GM12864 (cell line): ENCODE data around the gene NUDT8.
A peak's percentile ranks its signal among the peaks of the same experiment; 100 is the strongest.

Source experiments
- DNase-seq: peaks from one replicate; pipeline ENCODE4 v3.0.0-alpha.2; 2011; ENCODE audit warnings: low read depth
- H3K4me3 ChIP-seq: 2 replicates; pipeline ENCODE4 v1.5.1; 2011; ENCODE audit warnings: mild to moderate bottlenecking, low read depth, low read length, control low read depth
- TF ChIP-seq, protein P1 (sequence below): IDR thresholded peaks from 2 replicates; pipeline ENCODE4 v1.5.1; 2011; ENCODE audit warnings: low read depth, mild to moderate bottlenecking, moderate library complexity, low read length, control low read depth, inconsistent platforms; ENCODE audit errors: missing control alignments

Gene NUDT8

DNA sequence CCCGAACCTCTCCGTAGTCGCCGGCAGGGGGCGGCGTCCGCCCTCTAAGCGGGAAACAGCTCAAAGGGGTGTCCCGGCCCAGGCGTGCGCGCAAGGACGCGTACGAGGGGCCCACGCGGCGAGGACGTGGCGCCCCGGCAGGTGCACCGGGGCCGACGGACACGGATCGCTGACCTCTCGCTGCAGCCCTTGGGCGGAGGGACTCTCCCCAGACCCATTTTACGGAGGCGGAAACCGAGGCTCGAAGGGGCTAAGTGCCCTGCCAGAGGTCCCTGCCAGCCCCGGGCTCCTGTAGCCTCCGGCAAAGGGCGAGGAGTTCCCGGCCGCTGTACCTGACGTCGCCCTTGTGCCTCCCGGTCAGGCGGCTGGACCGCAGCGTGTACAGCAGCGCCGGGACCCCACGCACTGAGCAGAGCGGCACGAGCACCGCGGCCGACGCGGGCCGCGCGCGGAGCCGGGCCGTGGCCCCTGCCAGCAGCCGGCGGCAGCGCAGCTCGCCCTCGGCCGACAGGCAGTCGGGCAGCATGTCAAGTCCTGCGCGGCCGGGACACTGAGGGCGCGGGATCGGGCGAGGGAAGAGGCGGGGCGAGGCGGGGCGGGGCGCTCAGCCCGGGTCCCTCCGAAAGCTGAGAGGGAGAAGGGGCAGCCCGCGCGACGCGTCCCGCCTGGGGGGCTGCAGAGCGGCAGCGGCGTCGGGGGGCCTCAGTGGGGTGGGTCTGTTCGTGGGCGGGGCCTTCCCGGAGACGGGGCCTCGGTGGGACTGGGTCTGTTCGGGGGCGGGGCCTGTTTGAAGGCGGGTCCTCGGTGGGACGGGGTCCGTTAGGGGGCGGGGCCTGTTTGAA, at the start of gene NUDT8:
Gene NUDT8, minus strand, starts transcription at position 552 of the 842 bp plus-strand sequence. Its CDS starts 26 bp downstream, at position 526.
- DNase-seq = no peak
- H3K4me3 ChIP-seq = peak within 1 kb of the TSS; percentile 76
- TF ChIP-seq, protein P1, sequence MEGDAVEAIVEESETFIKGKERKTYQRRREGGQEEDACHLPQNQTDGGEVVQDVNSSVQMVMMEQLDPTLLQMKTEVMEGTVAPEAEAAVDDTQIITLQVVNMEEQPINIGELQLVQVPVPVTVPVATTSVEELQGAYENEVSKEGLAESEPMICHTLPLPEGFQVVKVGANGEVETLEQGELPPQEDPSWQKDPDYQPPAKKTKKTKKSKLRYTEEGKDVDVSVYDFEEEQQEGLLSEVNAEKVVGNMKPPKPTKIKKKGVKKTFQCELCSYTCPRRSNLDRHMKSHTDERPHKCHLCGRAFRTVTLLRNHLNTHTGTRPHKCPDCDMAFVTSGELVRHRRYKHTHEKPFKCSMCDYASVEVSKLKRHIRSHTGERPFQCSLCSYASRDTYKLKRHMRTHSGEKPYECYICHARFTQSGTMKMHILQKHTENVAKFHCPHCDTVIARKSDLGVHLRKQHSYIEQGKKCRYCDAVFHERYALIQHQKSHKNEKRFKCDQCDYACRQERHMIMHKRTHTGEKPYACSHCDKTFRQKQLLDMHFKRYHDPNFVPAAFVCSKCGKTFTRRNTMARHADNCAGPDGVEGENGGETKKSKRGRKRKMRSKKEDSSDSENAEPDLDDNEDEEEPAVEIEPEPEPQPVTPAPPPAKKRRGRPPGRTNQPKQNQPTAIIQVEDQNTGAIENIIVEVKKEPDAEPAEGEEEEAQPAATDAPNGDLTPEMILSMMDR = peak; percentile 88

- TF ChIP-seq, protein P1 = no peak
- no peak for DNase-seq
- no peak overlapping the region for H3K4me3 ChIP-seq
These were observed 45.5 kb upstream of the NUDT8 start for GRCh38 chr11:67675058-67675747.

- TF ChIP-seq, protein P1 = no peak
- H3K4me3 ChIP-seq = no peak within 1 kb of the TSS
- DNase-seq = no peak
These were observed 44.7 kb upstream of the NUDT8 start, which contains the start of gene ALDH3B2 for GRCh38 chr11:67674442-67674871. Gene ALDH3B2, minus strand, starts transcription at chr11:67674623. Its CDS starts 7,688 bp downstream, at chr11:67666935.

GRCh38 chr11:67673902-67674301, 44.2 kb upstream of the NUDT8 start:
- no peak overlapping the region for H3K4me3 ChIP-seq
- no peak for DNase-seq
- TF ChIP-seq, protein P1 = no peak

- H3K4me3 ChIP-seq = no peak overlapping the region
- TF ChIP-seq, protein P1 = no peak
- DNase-seq = no peak
These were observed 43.6 kb upstream of the NUDT8 start for GRCh38 chr11:67673358-67673757.

DNA sequence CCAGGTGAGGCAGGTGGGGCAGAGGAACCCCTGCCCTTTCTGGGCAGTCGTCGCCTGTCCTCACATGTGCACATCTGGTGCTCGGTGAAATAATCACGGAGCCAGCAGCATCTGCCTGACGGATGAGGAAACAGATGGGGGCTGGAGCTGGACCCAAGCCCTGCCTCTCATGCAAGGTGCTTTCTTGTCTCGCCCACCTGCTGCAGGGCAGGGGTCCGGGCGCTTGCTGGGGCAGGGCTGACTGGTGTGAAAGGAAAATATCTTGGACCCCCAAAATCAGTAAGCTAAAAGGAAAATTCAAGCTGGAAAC, 41.4 kb upstream of the NUDT8 start:
- no peak overlapping the region for H3K4me3 ChIP-seq
- TF ChIP-seq, protein P1 = no peak
- DNase-seq = no peak
